ENCODE measurements around the gene EHD4.

Gene EHD4

GRCh38 chr15:41895491-41895890 is 76.9 kb downstream of the EHD4 start:
- DNase-seq (ENCODE audit: low spot score): no peak

GRCh38 chr15:41894791-41895463 is 77.4 kb downstream of the EHD4 start:
- DNase-seq (ENCODE audit: low spot score): peak; percentile 56

GRCh38 chr15:41894251-41894790 is 78.0 kb downstream of the EHD4 start:
- no peak for DNase-seq (ENCODE audit: low spot score)

- DNase-seq (ENCODE audit: low spot score): peak; percentile 8
These were observed 78.7 kb downstream of the EHD4 start, which contains the start of gene SPTBN5 for GRCh38 chr15:41893422-41894250. SPTBN5 (minus strand) TSS chr15:41894053; CDS start chr15:41893497, 556 bp downstream.

- no peak for DNase-seq (ENCODE audit: low spot score)
These were observed 79.5 kb downstream of the EHD4 start for GRCh38 chr15:41892621-41893421.

- DNase-seq (ENCODE audit: low spot score): no peak
These were observed 80.4 kb downstream of the EHD4 start for GRCh38 chr15:41891946-41892345.

- no peak for DNase-seq (ENCODE audit: low spot score)
These were observed 81.1 kb downstream of the EHD4 start for GRCh38 chr15:41891226-41891625.

- DNase-seq (ENCODE audit: low spot score): no peak
These were observed 82.2 kb downstream of the EHD4 start for GRCh38 chr15:41890050-41890690.

- DNase-seq (ENCODE audit: low spot score): no peak
These were observed 83.6 kb downstream of the EHD4 start for GRCh38 chr15:41888662-41889253.

- no peak for DNase-seq (ENCODE audit: low spot score)
These were observed 84.5 kb downstream of the EHD4 start for GRCh38 chr15:41887893-41888292.

- DNase-seq (ENCODE audit: low spot score): no peak
These were observed 85.2 kb downstream of the EHD4 start for GRCh38 chr15:41887161-41887560.

- no peak for DNase-seq (ENCODE audit: low spot score)
These were observed 85.6 kb downstream of the EHD4 start for GRCh38 chr15:41886741-41887140.

- no peak for DNase-seq (ENCODE audit: low spot score)
These were observed 86.5 kb downstream of the EHD4 start for GRCh38 chr15:41885841-41886240.

GRCh38 chr15:41885321-41885720 is 87.0 kb downstream of the EHD4 start:
- DNase-seq (ENCODE audit: low spot score): no peak

- no peak for DNase-seq (ENCODE audit: low spot score)
These were observed 87.9 kb downstream of the EHD4 start for GRCh38 chr15:41884458-41884857.

- no peak for DNase-seq (ENCODE audit: low spot score)
These were observed 88.9 kb downstream of the EHD4 start for GRCh38 chr15:41883484-41883825.

- no peak for DNase-seq (ENCODE audit: low spot score)
These were observed 89.5 kb downstream of the EHD4 start for GRCh38 chr15:41882689-41883483.

- DNase-seq (ENCODE audit: low spot score): no peak
These were observed 90.3 kb downstream of the EHD4 start for GRCh38 chr15:41881920-41882688.

- DNase-seq (ENCODE audit: low spot score): no peak
These were observed 90.8 kb downstream of the EHD4 start for GRCh38 chr15:41881550-41881919.

GRCh38 chr15:41881086-41881485 is 91.3 kb downstream of the EHD4 start:
- no peak for DNase-seq (ENCODE audit: low spot score)
